HEK293 (cell line): ENCODE measurements around the gene H2BK1.

ENCODE experiments used
- CTCF ChIA-PET: fragments of 350-600 bp; formaldehyde crosslinking; extraction: SDS; loops from one replicate; lab custom pipeline; 2021; ENCODE audit warnings: antibody characterized with exemption; lab: Yijun Ruan, JAX
- POLR2A ChIA-PET: fragments of 300-600 bp; formaldehyde crosslinking; extraction: SDS; loops from one replicate; lab custom pipeline; 2020; ENCODE audit warnings: antibody characterized with exemption, inconsistent platforms; lab: Yijun Ruan, JAX
- H3K27ac ChIP-seq: fragments of 200-500 bp; sonication (Bioruptor generic); 2 replicates; pipeline ENCODE4 v1.5.1; 2014; ENCODE audit warnings: low read depth, low read length, control low read depth, inconsistent platforms; ENCODE audit errors: extremely low read depth
- H3K36me3 ChIP-seq, 2 experiments: fragments of 200-500 bp in 1 of 2; sonication (Bioruptor generic) in 1 of 2; 1 replicate in 1 of 2; 2 replicates in 1 of 2; pipeline ENCODE4 v1.5.1; 2014 to 2017; ENCODE audit warnings: inconsistent platforms in 2 of 2, low read length in 2 of 2; ENCODE audit not compliant: control insufficient read depth in 2 of 2, insufficient read depth in 1 of 2
- H3K4me1 ChIP-seq: fragments of 200-500 bp; sonication (Bioruptor generic); 2 replicates; pipeline ENCODE4 v1.5.1; 2014; ENCODE audit warnings: mild to moderate bottlenecking, low read length, inconsistent platforms; ENCODE audit not compliant: control insufficient read depth, insufficient read depth
- H3K4me3 ChIP-seq: 2 replicates; pipeline ENCODE4 v1.5.1; 2011; ENCODE audit warnings: low read depth, mild to moderate bottlenecking, control low read depth, low read length, moderate library complexity
- H3K9me3 ChIP-seq: fragments of 200-500 bp; sonication (Bioruptor generic); 2 replicates; pipeline ENCODE4 v1.5.1; 2014; ENCODE audit warnings: low read depth, low read length, inconsistent platforms; ENCODE audit not compliant: control insufficient read depth, insufficient read depth
- HOXC10 ChIP-seq: sonication (generic); formaldehyde crosslinking; IDR thresholded peaks from 2 replicates; pipeline ENCODE4 v1.8.1; 2023; ENCODE audit warnings: mild to moderate bottlenecking, missing genetic modification reagents
- OVOL3 ChIP-seq: fragments of 450-650 bp; formaldehyde crosslinking; IDR thresholded peaks from 2 replicates; pipeline ENCODE4 v1.5.1; 2016; ENCODE audit warnings: missing biosample characterization, missing genetic modification characterization
- SETDB1 ChIP-seq: IDR thresholded peaks from one replicate; pipeline ENCODE4 v1.6.1; 2017; ENCODE audit warnings: mild to moderate bottlenecking, low read length, moderate library complexity, mixed read lengths; ENCODE audit not compliant: insufficient read length
- TCF7L2 ChIP-seq: IDR thresholded peaks from 2 replicates; pipeline ENCODE4 v1.6.1; 2011; ENCODE audit warnings: low read depth, mild to moderate bottlenecking, inconsistent platforms, low read length, moderate library complexity, borderline replicate concordance
- WT1 ChIP-seq: fragments of 450-650 bp; formaldehyde crosslinking; IDR thresholded peaks from 2 replicates; pipeline ENCODE4 v1.5.1; 2016; ENCODE audit warnings: missing biosample characterization, missing genetic modification characterization
- ZNF112 ChIP-seq: fragments of 450-650 bp; formaldehyde crosslinking; IDR thresholded peaks from 2 replicates; pipeline ENCODE4 v1.5.0; 2017; ENCODE audit warnings: missing biosample characterization, missing genetic modification characterization
- ZNF175 ChIP-seq: fragments of 450-650 bp; formaldehyde crosslinking; IDR thresholded peaks from 2 replicates; pipeline ENCODE4 v1.5.1; 2016; ENCODE audit warnings: missing biosample characterization, missing genetic modification characterization
- ZNF214 ChIP-seq: fragments of 450-650 bp; formaldehyde crosslinking; IDR thresholded peaks from 2 replicates; pipeline ENCODE4 v1.5.1; 2017; ENCODE audit warnings: missing biosample characterization, mild to moderate bottlenecking, missing genetic modification characterization, borderline replicate concordance
- ZNF610 ChIP-seq: fragments of 450-650 bp; formaldehyde crosslinking; IDR thresholded peaks from 2 replicates; pipeline ENCODE4 v1.5.1; 2016; ENCODE audit warnings: missing biosample characterization, missing genetic modification characterization, borderline replicate concordance
- ZNF626 ChIP-seq: fragments of 450-650 bp; sonication (Bioruptor Pico); formaldehyde crosslinking; IDR thresholded peaks from 2 replicates; pipeline ENCODE4 v1.5.1; 2018; ENCODE audit warnings: missing biosample characterization, missing genetic modification characterization, inconsistent platforms
- ZNF768 ChIP-seq: fragments of 450-650 bp; formaldehyde crosslinking; IDR thresholded peaks from 2 replicates; pipeline ENCODE4 v1.5.1; 2018; ENCODE audit warnings: missing biosample characterization, mild to moderate bottlenecking, missing genetic modification characterization
- ZNF791 ChIP-seq: fragments of 450-650 bp; formaldehyde crosslinking; IDR thresholded peaks from 2 replicates; pipeline ENCODE4 v1.5.1; 2016; ENCODE audit warnings: missing biosample characterization, missing genetic modification characterization
- ZNF837 ChIP-seq: fragments of 450-650 bp; formaldehyde crosslinking; IDR thresholded peaks from 2 replicates; pipeline ENCODE4 v1.5.1; 2016; ENCODE audit warnings: missing biosample characterization, missing genetic modification characterization
- TF ChIP-seq, protein P1 (sequence below): fragments of 450-650 bp; formaldehyde crosslinking; IDR thresholded peaks from 2 replicates; pipeline ENCODE4 v1.5.1; 2016; ENCODE audit warnings: missing biosample characterization, missing genetic modification characterization, borderline replicate concordance
- TF ChIP-seq, protein P2 (sequence below): fragments of 450-650 bp; formaldehyde crosslinking; IDR thresholded peaks from 2 replicates; pipeline ENCODE4 v1.5.1; 2017; ENCODE audit warnings: missing biosample characterization, missing genetic modification characterization
- TF ChIP-seq, protein P3 (sequence below): fragments of 450-650 bp; formaldehyde crosslinking; IDR thresholded peaks from 2 replicates; pipeline ENCODE4 v1.5.1; 2016; ENCODE audit warnings: missing biosample characterization, missing genetic modification characterization, low read depth
- TF ChIP-seq, protein P4 (sequence below): fragments of 450-650 bp; formaldehyde crosslinking; IDR thresholded peaks from 2 replicates; pipeline ENCODE4 v1.5.1; 2016; ENCODE audit warnings: missing biosample characterization, missing genetic modification characterization
- TF ChIP-seq, protein P5 (sequence below): fragments of 450-650 bp; formaldehyde crosslinking; IDR thresholded peaks from 2 replicates; pipeline ENCODE4 v1.5.1; 2016; ENCODE audit warnings: missing biosample characterization, missing genetic modification characterization
- TF ChIP-seq, protein P6 (sequence below): fragments of 450-650 bp; formaldehyde crosslinking; IDR thresholded peaks from 2 replicates; pipeline ENCODE4 v1.5.1; 2017; ENCODE audit warnings: missing biosample characterization, missing genetic modification characterization
- TF ChIP-seq, protein P7 (sequence below): fragments of 450-650 bp; IDR thresholded peaks from 2 replicates; pipeline ENCODE4 v1.5.1; 2018; ENCODE audit warnings: missing biosample characterization, mild to moderate bottlenecking, missing genetic modification characterization

The H2BK1 gene

DNA sequence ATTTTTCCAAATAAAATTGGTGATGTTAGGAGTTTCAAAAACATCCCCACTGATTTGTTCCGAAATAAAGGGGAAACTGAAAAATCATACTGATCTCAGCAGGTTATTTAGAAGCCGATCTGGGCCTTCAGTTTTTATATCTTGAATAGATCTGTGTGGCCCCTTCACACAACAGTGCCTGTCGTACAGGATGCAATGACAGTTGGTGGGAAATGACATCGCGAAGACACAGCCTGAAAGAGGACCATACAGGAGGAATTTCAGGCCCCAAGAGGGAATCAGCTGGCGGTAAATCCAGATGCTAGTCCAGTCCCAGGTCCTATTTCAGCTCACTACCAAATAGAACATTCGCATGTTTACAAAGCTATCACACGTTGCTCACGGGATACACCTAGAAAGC, 3.0 kb downstream of the H2BK1 start:
- no peak overlapping the region for H3K27ac ChIP-seq
- no peaks in the 10 kb centered on the region for H3K4me1 ChIP-seq
- H3K9me3 ChIP-seq, result no peaks in the 10 kb centered on the region
- peaks cover 0 to 10% of the 10 kb centered on the region in 2 experiments; a peak in 1 of 3 replicates for H3K36me3 ChIP-seq
- H3K4me3 ChIP-seq, result no peak overlapping the region
- CTCF ChIA-PET, result interaction anchor here (0.6 to 1.4 kb wide), 3 partner anchors 30 to 39 kb away, joined by 3 to 11 read pairs (median 6); partner anchors contain the start of gene GBX1
- POLR2A ChIA-PET, result interaction anchor here (3.6 kb wide), 1 partner anchor 20 kb away, joined by 15 read pairs; the partner anchor contains the start of gene ABCF2
- no peak for TF ChIP-seq TCF7L2
- TF ChIP-seq HOXC10 (CRISPR knock-in tag), result no peak
- TF ChIP-seq, protein P1, sequence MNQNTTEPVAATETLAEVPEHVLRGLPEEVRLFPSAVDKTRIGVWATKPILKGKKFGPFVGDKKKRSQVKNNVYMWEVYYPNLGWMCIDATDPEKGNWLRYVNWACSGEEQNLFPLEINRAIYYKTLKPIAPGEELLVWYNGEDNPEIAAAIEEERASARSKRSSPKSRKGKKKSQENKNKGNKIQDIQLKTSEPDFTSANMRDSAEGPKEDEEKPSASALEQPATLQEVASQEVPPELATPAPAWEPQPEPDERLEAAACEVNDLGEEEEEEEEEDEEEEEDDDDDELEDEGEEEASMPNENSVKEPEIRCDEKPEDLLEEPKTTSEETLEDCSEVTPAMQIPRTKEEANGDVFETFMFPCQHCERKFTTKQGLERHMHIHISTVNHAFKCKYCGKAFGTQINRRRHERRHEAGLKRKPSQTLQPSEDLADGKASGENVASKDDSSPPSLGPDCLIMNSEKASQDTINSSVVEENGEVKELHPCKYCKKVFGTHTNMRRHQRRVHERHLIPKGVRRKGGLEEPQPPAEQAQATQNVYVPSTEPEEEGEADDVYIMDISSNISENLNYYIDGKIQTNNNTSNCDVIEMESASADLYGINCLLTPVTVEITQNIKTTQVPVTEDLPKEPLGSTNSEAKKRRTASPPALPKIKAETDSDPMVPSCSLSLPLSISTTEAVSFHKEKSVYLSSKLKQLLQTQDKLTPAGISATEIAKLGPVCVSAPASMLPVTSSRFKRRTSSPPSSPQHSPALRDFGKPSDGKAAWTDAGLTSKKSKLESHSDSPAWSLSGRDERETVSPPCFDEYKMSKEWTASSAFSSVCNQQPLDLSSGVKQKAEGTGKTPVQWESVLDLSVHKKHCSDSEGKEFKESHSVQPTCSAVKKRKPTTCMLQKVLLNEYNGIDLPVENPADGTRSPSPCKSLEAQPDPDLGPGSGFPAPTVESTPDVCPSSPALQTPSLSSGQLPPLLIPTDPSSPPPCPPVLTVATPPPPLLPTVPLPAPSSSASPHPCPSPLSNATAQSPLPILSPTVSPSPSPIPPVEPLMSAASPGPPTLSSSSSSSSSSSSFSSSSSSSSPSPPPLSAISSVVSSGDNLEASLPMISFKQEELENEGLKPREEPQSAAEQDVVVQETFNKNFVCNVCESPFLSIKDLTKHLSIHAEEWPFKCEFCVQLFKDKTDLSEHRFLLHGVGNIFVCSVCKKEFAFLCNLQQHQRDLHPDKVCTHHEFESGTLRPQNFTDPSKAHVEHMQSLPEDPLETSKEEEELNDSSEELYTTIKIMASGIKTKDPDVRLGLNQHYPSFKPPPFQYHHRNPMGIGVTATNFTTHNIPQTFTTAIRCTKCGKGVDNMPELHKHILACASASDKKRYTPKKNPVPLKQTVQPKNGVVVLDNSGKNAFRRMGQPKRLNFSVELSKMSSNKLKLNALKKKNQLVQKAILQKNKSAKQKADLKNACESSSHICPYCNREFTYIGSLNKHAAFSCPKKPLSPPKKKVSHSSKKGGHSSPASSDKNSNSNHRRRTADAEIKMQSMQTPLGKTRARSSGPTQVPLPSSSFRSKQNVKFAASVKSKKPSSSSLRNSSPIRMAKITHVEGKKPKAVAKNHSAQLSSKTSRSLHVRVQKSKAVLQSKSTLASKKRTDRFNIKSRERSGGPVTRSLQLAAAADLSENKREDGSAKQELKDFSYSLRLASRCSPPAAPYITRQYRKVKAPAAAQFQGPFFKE, result no peak
- TF ChIP-seq ZNF791 (tag by site-specific recombination), result no peak
- no peak for TF ChIP-seq ZNF768
- TF ChIP-seq ZNF175, result no peak
- TF ChIP-seq, protein P2, sequence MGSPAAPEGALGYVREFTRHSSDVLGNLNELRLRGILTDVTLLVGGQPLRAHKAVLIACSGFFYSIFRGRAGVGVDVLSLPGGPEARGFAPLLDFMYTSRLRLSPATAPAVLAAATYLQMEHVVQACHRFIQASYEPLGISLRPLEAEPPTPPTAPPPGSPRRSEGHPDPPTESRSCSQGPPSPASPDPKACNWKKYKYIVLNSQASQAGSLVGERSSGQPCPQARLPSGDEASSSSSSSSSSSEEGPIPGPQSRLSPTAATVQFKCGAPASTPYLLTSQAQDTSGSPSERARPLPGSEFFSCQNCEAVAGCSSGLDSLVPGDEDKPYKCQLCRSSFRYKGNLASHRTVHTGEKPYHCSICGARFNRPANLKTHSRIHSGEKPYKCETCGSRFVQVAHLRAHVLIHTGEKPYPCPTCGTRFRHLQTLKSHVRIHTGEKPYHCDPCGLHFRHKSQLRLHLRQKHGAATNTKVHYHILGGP (tag by site-specific recombination), result peak; percentile 39; the same call in 1 of the 2 replicates
- TF ChIP-seq, protein P3, sequence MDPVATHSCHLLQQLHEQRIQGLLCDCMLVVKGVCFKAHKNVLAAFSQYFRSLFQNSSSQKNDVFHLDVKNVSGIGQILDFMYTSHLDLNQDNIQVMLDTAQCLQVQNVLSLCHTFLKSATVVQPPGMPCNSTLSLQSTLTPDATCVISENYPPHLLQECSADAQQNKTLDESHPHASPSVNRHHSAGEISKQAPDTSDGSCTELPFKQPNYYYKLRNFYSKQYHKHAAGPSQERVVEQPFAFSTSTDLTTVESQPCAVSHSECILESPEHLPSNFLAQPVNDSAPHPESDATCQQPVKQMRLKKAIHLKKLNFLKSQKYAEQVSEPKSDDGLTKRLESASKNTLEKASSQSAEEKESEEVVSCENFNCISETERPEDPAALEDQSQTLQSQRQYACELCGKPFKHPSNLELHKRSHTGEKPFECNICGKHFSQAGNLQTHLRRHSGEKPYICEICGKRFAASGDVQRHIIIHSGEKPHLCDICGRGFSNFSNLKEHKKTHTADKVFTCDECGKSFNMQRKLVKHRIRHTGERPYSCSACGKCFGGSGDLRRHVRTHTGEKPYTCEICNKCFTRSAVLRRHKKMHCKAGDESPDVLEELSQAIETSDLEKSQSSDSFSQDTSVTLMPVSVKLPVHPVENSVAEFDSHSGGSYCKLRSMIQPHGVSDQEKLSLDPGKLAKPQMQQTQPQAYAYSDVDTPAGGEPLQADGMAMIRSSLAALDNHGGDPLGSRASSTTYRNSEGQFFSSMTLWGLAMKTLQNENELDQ (tag by site-specific recombination), result no peak
- no peak for TF ChIP-seq OVOL3
- TF ChIP-seq, protein P4, sequence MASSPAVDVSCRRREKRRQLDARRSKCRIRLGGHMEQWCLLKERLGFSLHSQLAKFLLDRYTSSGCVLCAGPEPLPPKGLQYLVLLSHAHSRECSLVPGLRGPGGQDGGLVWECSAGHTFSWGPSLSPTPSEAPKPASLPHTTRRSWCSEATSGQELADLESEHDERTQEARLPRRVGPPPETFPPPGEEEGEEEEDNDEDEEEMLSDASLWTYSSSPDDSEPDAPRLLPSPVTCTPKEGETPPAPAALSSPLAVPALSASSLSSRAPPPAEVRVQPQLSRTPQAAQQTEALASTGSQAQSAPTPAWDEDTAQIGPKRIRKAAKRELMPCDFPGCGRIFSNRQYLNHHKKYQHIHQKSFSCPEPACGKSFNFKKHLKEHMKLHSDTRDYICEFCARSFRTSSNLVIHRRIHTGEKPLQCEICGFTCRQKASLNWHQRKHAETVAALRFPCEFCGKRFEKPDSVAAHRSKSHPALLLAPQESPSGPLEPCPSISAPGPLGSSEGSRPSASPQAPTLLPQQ (tag by site-specific recombination), result no peak
- no peak for TF ChIP-seq ZNF112 (tag by site-specific recombination)
- TF ChIP-seq, protein P5, sequence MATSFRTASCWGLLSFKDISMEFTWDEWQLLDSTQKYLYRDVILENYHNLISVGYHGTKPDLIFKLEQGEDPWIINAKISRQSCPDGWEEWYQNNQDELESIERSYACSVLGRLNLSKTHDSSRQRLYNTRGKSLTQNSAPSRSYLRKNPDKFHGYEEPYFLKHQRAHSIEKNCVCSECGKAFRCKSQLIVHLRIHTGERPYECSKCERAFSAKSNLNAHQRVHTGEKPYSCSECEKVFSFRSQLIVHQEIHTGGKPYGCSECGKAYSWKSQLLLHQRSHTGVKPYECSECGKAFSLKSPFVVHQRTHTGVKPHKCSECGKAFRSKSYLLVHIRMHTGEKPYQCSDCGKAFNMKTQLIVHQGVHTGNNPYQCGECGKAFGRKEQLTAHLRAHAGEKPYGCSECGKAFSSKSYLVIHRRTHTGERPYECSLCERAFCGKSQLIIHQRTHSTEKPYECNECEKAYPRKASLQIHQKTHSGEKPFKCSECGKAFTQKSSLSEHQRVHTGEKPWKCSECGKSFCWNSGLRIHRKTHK (tag by site-specific recombination), result no peak
- no peak for TF ChIP-seq SETDB1
- no peak for TF ChIP-seq WT1 (tag by site-specific recombination)
- no peak for TF ChIP-seq ZNF214
- TF ChIP-seq ZNF610 (tag by site-specific recombination), result no peak
- TF ChIP-seq ZNF626 (tag by site-specific recombination), result no peak
- no peak for TF ChIP-seq ZNF837 (tag by site-specific recombination)
- TF ChIP-seq, protein P6, sequence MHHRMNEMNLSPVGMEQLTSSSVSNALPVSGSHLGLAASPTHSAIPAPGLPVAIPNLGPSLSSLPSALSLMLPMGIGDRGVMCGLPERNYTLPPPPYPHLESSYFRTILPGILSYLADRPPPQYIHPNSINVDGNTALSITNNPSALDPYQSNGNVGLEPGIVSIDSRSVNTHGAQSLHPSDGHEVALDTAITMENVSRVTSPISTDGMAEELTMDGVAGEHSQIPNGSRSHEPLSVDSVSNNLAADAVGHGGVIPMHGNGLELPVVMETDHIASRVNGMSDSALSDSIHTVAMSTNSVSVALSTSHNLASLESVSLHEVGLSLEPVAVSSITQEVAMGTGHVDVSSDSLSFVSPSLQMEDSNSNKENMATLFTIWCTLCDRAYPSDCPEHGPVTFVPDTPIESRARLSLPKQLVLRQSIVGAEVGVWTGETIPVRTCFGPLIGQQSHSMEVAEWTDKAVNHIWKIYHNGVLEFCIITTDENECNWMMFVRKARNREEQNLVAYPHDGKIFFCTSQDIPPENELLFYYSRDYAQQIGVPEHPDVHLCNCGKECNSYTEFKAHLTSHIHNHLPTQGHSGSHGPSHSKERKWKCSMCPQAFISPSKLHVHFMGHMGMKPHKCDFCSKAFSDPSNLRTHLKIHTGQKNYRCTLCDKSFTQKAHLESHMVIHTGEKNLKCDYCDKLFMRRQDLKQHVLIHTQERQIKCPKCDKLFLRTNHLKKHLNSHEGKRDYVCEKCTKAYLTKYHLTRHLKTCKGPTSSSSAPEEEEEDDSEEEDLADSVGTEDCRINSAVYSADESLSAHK, result 0 out of 2 replicates have a peak, but pooled peaks have one; percentile 5
- TF ChIP-seq, protein P7, sequence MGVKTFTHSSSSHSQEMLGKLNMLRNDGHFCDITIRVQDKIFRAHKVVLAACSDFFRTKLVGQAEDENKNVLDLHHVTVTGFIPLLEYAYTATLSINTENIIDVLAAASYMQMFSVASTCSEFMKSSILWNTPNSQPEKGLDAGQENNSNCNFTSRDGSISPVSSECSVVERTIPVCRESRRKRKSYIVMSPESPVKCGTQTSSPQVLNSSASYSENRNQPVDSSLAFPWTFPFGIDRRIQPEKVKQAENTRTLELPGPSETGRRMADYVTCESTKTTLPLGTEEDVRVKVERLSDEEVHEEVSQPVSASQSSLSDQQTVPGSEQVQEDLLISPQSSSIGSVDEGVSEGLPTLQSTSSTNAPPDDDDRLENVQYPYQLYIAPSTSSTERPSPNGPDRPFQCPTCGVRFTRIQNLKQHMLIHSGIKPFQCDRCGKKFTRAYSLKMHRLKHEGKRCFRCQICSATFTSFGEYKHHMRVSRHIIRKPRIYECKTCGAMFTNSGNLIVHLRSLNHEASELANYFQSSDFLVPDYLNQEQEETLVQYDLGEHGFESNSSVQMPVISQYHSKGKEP (tag by site-specific recombination), result 0 out of 2 replicates have a peak, but pooled peaks have one; percentile 1
